Body of pancreas (tissue), 4 donors: ENCODE measurements around the gene EBLN1.

Experiments used
- CTCF ChIP-seq, 7 experiments: fragments of 450-650 bp in 4 of 7; fragments of 200-600 bp in 3 of 7; sonication (generic) in 3 of 7; IDR thresholded peaks; one replicate each; pipeline ENCODE4 v1.5.1; 2016 to 2019; ENCODE audit warnings: antibody characterized with exemption in 7 of 7
- POLR2A ChIP-seq, 3 donors: fragments of 450-650 bp; IDR thresholded peaks; one replicate each; pipeline ENCODE4 v1.6.1; 2016; ENCODE audit warnings: antibody characterized with exemption in 3 of 3, mild to moderate bottlenecking in 2 of 3

GRCh38 chr10:22247636-22248035 lies 29.8 kb upstream of the EBLN1 start:
- no peak for TF ChIP-seq CTCF (IDR thresholded peaks at IDR 0.05)
- no peak for TF ChIP-seq POLR2A (IDR thresholded peaks at IDR 0.05)
